ENCODE results near the gene PPP3CA.

GRCh38 chr4:101252721-101253120, 94.6 kb downstream of the PPP3CA start:
- no peak for TF ChIP-seq EZH2phosphoT487 (IDR thresholded peaks at IDR 0.05; ENCODE audit: insufficient read depth, low read depth)
- TF ChIP-seq EZH2 (IDR thresholded peaks at IDR 0.05; ENCODE audit: insufficient read depth, poor library complexity, severe bottlenecking), result no peak
